Measurements from ENCODE around the gene S100A14. TPM values are rescaled to one million over a fixed set of nuclear protein-coding genes. Genes with fewer than 3 reads are reported as not detected.

S100A14 gene
- total RNA-seq, 1 experiment from 2014 or later: 252 TPM

GRCh38 chr1:153608742-153609584, 7.2 kb downstream of the S100A14 start:
- no peak overlapping the region for H2AFZ ChIP-seq (ENCODE audit: low read depth, low read length, poor library complexity, severe bottlenecking)
- no peaks in the 10 kb centered on the region for H4K20me1 ChIP-seq (ENCODE audit: insufficient read depth)
- peak overlapping the region; percentile 73 for H3K9ac ChIP-seq (ENCODE audit: low read length)
- intact Hi-C loops (cut with micrococcal nuclease): no loop called here
- ChIA-PET POLR2A (interaction anchor here (0.6 to 9.1 kb wide), 7 partner anchors 9 to 75 kb away, joined by 3 to 61 read pairs (median 5); partner anchors contain the start of genes CHTOP, S100A13 and S100A6), RAD21 (ENCODE audit: low non-redundant PET in 1 of 2, low total read pairs in 2 of 2, uncharacterized antibody in 2 of 2, unreplicated experiment in 2 of 2) (interaction anchor here in 1 of 2 experiments (1.1 kb wide), 1 partner anchor 74 kb away, joined by 3 read pairs; no protein-coding TSS in a partner anchor), CTCF (no interaction called here)
- ATAC-seq (peak; percentile 70), DNase-seq (ENCODE audit: low read depth, low spot score) (peak; percentile 90)
- peak overlapping the region; percentile 88 for H3K4me2 ChIP-seq (ENCODE audit: low read length)
- peaks cover 63% of the 10 kb centered on the region for H3K79me2 ChIP-seq (ENCODE audit: insufficient read depth, low read length)
- peak overlapping the region; percentile 51 to 59 for H3K4me3 ChIP-seq (replicated peaks in 1 of 2; ENCODE audit: low read depth in 1 of 2, low read length in 2 of 2)
- H3K9me2 ChIP-seq (ENCODE audit: insufficient read depth): no peaks in the 10 kb centered on the region
- H3K4me1 ChIP-seq (ENCODE audit: control insufficient read depth in 1 of 2, insufficient read depth in 2 of 2, low read length in 2 of 2): peaks cover 41 to 64% of the 10 kb centered on the region in 2 experiments
- no peaks in the 10 kb centered on the region for H3K27me3 ChIP-seq (ENCODE audit: insufficient read depth, low read length)
- TF ChIP-seq POLR2A (IDR thresholded peaks at IDR 0.05; ENCODE audit: borderline replicate concordance, extremely low read depth, insufficient read depth, insufficient read length) (peak; percentile 34), TCF7L2 (IDR thresholded peaks at IDR 0.05; ENCODE audit: borderline replicate concordance, extremely low read depth, insufficient read depth, insufficient read length) (peak; percentile 43), ZBTB33 (IDR thresholded peaks at IDR 0.05; ENCODE audit: extremely low read depth, insufficient replicate concordance, low read length) (peak; percentile 48), YY1 (IDR thresholded peaks at IDR 0.05; ENCODE audit: extremely low read depth, insufficient replicate concordance, low read depth, low read length) (peak; percentile 5), POLR2AphosphoS5 (IDR thresholded peaks at IDR 0.05; ENCODE audit: low read depth, low read length) (peak; percentile 83), CTCF (IDR thresholded peaks at IDR 0.05 in 2 of 3, conservative IDR thresholded peaks at IDR 0.05 in 1 of 3; ENCODE audit: borderline replicate concordance in 1 of 3, insufficient read depth in 1 of 3, low read depth in 2 of 3, low read length in 2 of 3) (no peak), ELF1 (IDR thresholded peaks at IDR 0.05; ENCODE audit: borderline replicate concordance, low read depth) (no peak)
- BruUV-seq (replicated peaks): no TSS peak
- peaks cover 3 to 17% of the 10 kb centered on the region in 2 experiments; a peak in 3 of 4 replicates for H3K36me3 ChIP-seq (ENCODE audit: control insufficient read depth in 1 of 2, insufficient read depth in 2 of 2, low read length in 2 of 2)
- H3K27ac ChIP-seq (ENCODE audit: low read depth, low read length): peak overlapping the region; percentile 72
- no peaks in the 10 kb centered on the region for H3K9me3 ChIP-seq (ENCODE audit: control insufficient read depth in 1 of 2, insufficient read depth in 1 of 2, low read depth in 1 of 2, low read length in 2 of 2)

Data from HCT116 (cell line).